GM12891 (cell line): ENCODE data around the gene STK39.

Source experiments
- POLR2A ChIP-seq: IDR thresholded peaks from 2 replicates; pipeline ENCODE4 v1.6.1; 2011; ENCODE audit warnings: low read depth, low read length, control low read depth
- POLR2AphosphoS5 ChIP-seq: IDR thresholded peaks from 2 replicates; pipeline ENCODE4 v1.6.1; 2011; ENCODE audit warnings: low read depth, low read length, control low read depth
- TAF1 ChIP-seq: IDR thresholded peaks from 2 replicates; pipeline ENCODE4 v1.6.1; 2011; ENCODE audit warnings: low read depth, low read length, control low read depth

DNA sequence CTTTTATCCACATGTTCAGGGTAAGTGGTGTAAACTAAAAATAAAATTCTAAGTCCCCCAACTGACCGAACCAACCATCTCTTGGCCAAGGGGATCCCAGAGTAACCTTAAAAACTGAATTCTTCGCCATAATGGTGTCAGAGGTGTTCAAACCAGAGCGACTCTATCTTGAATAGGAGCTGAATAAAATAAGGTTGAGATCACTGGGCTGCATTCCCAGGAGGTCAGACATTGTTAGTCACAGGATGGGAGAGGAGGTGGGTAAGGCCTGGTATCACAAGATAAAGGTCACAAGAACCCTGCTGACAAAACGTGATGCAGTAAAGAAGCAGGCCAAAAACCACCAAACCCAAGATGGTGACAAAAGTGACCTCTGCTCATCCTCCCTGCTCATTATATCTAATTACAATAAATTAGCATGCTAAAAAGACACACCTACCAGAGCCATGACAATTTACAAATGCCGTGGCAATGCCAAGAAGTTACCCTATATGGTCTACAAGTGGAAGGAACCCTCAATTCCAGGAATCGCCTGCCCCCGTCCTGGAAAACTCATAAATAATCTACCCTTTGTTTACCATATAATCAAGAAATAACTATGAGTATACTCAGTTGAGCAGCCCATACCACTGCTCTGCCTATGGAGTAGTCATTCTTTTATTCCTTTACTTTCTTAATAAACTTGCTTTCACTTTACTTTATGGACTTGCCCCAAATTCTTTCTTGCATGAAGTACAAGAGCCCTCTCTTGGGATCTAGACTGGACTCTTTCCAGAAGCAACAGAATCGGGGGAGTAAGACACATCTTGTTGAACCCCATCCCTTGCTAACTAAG is 302.4 kb downstream of the STK39 start:
- TF ChIP-seq POLR2A, result no peak
- no peak for TF ChIP-seq TAF1
- TF ChIP-seq POLR2AphosphoS5, result no peak
